ENCODE results near the gene PRKRIP1. TPM values are rescaled to one million over a fixed set of nuclear protein-coding genes. Genes with fewer than 3 reads are reported as not detected.

PRKRIP1 gene
- total RNA-seq, 1 donor from 2014 or later: 18.2 TPM

DNA sequence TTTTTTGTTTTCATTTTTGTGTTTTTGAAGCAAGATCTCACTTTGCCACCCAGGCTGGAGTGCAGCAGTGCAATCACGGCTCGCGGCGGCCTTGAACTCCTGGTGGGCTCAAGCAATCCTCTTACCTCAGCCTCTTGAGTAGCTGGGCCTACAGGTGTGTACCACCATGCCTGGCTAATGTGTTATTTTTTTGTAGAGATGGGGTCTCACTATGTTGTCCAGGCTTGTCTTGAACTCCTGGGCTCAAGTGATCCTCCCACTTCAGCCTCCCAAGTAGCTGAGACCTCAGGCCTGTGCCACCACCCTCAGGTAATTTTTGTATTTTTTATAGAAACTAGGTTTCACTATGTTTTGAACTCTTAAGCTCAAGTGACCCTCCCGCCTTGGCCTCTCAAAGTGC is 14.8 kb downstream of the PRKRIP1 start:
- no peak for FAIRE-seq
- no peaks in the 10 kb centered on the region for H3K27me3 ChIP-seq (ENCODE audit: control insufficient read depth, insufficient read depth, low read length)
- no peak overlapping the region for H3K4me3 ChIP-seq (ENCODE audit: low read depth, low read length)
- no peak for DNase-seq (ENCODE audit: low read depth)
- H3K36me3 ChIP-seq (ENCODE audit: control insufficient read depth, insufficient read depth, low read length): peaks cover 16% of the 10 kb centered on the region
- TF ChIP-seq, protein P1, sequence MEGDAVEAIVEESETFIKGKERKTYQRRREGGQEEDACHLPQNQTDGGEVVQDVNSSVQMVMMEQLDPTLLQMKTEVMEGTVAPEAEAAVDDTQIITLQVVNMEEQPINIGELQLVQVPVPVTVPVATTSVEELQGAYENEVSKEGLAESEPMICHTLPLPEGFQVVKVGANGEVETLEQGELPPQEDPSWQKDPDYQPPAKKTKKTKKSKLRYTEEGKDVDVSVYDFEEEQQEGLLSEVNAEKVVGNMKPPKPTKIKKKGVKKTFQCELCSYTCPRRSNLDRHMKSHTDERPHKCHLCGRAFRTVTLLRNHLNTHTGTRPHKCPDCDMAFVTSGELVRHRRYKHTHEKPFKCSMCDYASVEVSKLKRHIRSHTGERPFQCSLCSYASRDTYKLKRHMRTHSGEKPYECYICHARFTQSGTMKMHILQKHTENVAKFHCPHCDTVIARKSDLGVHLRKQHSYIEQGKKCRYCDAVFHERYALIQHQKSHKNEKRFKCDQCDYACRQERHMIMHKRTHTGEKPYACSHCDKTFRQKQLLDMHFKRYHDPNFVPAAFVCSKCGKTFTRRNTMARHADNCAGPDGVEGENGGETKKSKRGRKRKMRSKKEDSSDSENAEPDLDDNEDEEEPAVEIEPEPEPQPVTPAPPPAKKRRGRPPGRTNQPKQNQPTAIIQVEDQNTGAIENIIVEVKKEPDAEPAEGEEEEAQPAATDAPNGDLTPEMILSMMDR (IDR thresholded peaks at IDR 0.05; ENCODE audit: insufficient read depth, low read length, severe bottlenecking): no peak

DNA sequence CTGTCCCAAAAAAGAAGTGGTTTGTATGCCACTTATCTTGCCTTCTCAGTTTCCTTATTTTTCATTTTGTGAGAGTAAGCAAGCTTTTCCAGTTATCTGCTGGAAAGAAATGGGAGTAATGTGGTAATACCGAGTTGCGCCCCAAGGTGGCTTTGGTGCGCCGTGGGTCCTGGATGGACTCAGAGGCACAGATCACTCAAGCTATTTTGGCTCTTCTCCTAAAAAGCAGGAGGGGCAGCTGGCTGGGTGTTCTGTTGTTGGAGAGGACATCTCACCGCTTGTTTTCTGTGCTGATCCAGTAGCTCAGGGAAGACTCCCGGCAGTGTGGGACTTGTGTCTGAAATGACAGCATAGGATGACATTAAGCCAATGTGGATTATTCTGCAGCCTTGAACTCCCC is 16.4 kb downstream of the PRKRIP1 start:
- Histone ChIP-seq H3K4me3 (ENCODE audit: low read depth, low read length) (no peak overlapping the region), H3K27me3 (ENCODE audit: control insufficient read depth, insufficient read depth, low read length) (no peaks in the 10 kb centered on the region), H3K36me3 (ENCODE audit: control insufficient read depth, insufficient read depth, low read length) (peaks cover 11% of the 10 kb centered on the region)
- FAIRE-seq (no peak), DNase-seq (ENCODE audit: low read depth) (no peak)
- TF ChIP-seq, protein P1 (IDR thresholded peaks at IDR 0.05; ENCODE audit: insufficient read depth, low read length, severe bottlenecking): peak; percentile 50

DNA sequence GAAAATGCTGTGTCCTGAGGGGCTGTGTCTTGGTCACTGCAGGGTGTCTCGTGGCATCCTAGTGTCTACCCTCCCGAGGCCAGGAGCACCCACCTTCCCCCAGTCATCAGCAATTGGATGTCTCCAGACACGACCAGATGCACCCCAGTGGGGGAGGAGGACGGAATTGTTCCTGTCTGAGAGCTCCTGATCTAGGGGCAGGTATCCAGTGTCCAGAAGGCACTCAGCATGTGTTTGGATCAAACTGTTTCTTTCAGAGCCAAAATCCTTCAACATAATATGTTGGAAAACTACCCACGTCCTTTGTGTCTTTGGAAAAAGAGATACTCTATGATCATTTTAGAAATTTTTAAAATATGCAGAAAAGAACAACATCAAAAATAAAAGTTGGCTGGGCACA is 16.9 kb downstream of the PRKRIP1 start:
- Histone ChIP-seq H3K27me3 (ENCODE audit: control insufficient read depth, insufficient read depth, low read length) (no peaks in the 10 kb centered on the region), H3K36me3 (ENCODE audit: control insufficient read depth, insufficient read depth, low read length) (peaks cover 9% of the 10 kb centered on the region), H3K4me3 (ENCODE audit: low read depth, low read length) (no peak overlapping the region)
- FAIRE-seq (no peak), DNase-seq (ENCODE audit: low read depth) (no peak)
- TF ChIP-seq, protein P1 (IDR thresholded peaks at IDR 0.05; ENCODE audit: insufficient read depth, low read length, severe bottlenecking): no peak

DNA sequence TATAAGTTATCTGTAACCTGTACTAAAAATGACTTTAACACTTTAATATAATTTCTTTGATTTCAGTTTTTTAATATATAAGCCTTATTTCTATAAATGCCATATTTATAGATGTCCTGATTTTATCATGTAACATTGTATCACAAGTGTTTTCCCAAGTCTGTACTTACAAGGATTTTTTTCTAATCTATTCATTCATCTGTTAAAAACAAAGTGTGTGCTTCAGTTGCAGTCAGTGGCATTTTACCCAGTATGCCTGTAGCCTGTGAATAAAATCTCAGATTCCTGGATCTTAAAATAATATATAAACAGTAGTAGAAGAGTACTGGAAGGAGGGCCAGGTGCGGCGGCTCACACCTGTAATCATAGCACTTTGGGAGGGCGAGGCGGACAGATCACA is 17.4 kb downstream of the PRKRIP1 start:
- Histone ChIP-seq H3K4me3 (ENCODE audit: low read depth, low read length) (no peak overlapping the region), H3K36me3 (ENCODE audit: control insufficient read depth, insufficient read depth, low read length) (peaks cover 5% of the 10 kb centered on the region), H3K27me3 (ENCODE audit: control insufficient read depth, insufficient read depth, low read length) (no peaks in the 10 kb centered on the region)
- DNase-seq (ENCODE audit: low read depth): no peak
- TF ChIP-seq, protein P1 (IDR thresholded peaks at IDR 0.05; ENCODE audit: insufficient read depth, low read length, severe bottlenecking): no peak
- FAIRE-seq: no peak

DNA sequence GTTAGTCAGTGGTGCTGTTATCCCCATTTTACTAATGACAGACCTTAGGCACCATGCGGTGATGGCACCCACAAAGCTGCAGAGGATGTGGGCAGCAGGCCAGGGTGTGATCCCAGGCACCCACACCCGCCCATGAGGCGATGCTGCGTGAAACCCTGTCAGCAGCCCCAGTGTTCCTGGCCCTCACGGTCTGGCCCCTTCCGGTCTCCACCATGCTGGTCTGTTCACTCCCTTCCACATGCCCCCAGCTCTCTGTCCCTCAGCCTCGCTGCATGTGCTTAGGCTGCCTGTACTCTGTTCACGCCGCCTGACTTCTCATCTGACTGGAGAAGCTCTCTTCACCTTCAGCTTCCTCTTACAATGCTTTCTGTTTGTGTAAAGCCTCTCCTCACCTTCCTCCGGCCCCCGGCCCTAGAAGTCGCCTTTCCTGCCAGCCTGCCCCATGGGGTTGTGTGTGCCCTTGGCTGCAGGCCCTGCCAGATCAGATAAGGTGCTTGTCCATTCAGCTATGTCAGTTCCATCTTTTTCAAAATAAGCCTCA is 19.6 kb downstream of the PRKRIP1 start:
- no peak for DNase-seq (ENCODE audit: low read depth)
- no peak for FAIRE-seq
- Histone ChIP-seq H3K27me3 (ENCODE audit: control insufficient read depth, insufficient read depth, low read length) (no peaks in the 10 kb centered on the region), H3K36me3 (ENCODE audit: control insufficient read depth, insufficient read depth, low read length) (peaks cover 7% of the 10 kb centered on the region), H3K4me3 (ENCODE audit: low read depth, low read length) (no peak overlapping the region)
- TF ChIP-seq, protein P1 (IDR thresholded peaks at IDR 0.05; ENCODE audit: insufficient read depth, low read length, severe bottlenecking): no peak

DNA sequence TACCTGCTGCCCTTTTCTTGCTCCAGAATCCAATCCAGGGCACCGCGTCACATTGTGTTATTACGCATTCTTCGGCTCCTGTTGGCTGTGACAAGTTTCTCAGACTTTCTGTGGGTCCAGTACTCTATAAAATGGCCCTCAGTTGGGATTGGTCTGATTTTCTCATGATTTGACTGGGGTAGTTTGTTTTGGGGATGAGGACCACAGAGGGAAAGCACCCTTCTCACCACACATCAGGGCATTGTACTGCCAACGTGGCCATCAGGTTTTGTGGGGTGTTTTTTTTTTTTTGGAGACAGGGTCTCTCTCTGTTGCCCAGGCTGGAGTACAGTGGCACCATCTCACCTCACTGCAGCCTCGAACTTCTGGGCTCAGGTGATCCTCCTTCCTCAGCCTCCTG is 20.2 kb downstream of the PRKRIP1 start:
- DNase-seq (ENCODE audit: low read depth): no peak
- peaks cover 7% of the 10 kb centered on the region for H3K36me3 ChIP-seq (ENCODE audit: control insufficient read depth, insufficient read depth, low read length)
- no peak for FAIRE-seq
- TF ChIP-seq, protein P1 (IDR thresholded peaks at IDR 0.05; ENCODE audit: insufficient read depth, low read length, severe bottlenecking): no peak
- no peak overlapping the region for H3K4me3 ChIP-seq (ENCODE audit: low read depth, low read length)
- no peaks in the 10 kb centered on the region for H3K27me3 ChIP-seq (ENCODE audit: control insufficient read depth, insufficient read depth, low read length)

All from bronchial epithelial cell (primary cell).